Activated T-cell treated with anti-CD3 and anti-CD28 coated beads for 48 hours (primary cell): Measurements from ENCODE around the gene SERPINE1.
"Not testable (repeated sequence)": the region's sequence is repeated elsewhere in the genome, so short reads cannot be mapped to it uniquely, and the experiment has no call there.

Source experiments
- DNase-seq: peaks from one replicate; pipeline ENCODE4 v3.0.0-alpha.2; 2020; ENCODE audit warnings: low read depth

Gene SERPINE1

DNA sequence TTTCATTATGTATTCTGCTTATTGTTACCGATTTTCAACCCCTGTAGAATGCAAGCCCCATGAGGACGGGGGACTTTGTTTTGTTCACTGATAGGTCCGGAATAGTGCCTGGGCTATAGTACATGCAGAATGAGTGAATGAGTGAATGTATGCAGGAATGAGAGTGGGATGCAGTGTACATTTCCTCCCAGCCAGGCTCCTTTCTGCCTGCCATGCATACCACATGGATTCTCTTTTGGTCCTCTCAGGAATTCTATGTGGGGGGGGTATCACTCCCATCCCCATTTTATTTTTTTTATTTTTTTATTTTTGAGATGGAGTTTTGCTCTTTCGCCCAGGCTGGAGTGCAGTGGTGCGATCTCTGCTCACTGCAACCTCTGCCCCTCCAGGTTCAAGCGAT lies 24.9 kb upstream of the SERPINE1 start:
- no peak for DNase-seq

DNA sequence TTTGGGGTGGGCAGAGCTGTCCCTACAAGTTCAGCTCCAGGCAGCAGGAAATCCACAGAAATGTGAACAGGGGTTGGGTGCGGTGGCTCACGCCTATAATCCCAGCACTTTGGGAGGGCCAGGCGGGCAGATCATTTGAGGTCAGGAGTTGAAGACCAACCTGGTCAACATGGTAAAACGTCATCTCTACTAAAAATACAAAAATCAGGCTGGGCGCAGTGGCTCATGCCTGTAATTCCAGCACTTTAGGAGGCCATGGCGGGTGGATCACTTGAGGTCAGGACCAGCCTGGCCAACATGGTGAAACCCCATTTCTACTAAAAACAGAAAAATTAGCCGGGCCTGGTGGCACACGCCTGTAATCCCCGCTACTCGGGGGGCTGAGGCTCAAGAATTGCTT lies 23.2 kb upstream of the SERPINE1 start:
- DNase-seq, result not testable (repeated sequence)

DNA sequence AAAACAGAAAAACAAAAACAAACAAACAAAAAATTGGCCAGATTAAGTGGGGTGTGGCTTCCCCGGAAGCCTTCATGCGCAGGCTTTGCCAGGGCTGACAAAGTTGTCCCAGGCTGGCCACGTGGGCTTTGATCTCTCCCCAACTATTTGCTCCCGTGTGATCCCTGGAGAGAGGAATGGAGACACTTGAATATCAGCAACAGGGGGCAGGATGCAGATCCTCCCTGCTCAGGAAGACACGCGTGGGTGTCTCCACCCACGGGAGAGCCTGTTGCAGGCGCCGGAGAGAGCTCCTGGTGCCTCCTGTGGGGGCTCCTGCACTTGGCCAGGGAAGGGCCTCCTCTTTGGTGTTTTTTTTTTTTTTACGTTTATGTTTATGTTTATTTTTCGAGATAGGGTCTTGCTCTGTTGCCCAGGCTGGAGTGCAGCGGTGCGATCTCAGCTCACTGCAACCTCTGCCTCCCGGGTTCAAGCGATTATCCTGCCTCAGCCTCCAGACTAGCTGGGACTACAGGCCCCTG lies 22.7 kb upstream of the SERPINE1 start:
- no peak for DNase-seq

DNA sequence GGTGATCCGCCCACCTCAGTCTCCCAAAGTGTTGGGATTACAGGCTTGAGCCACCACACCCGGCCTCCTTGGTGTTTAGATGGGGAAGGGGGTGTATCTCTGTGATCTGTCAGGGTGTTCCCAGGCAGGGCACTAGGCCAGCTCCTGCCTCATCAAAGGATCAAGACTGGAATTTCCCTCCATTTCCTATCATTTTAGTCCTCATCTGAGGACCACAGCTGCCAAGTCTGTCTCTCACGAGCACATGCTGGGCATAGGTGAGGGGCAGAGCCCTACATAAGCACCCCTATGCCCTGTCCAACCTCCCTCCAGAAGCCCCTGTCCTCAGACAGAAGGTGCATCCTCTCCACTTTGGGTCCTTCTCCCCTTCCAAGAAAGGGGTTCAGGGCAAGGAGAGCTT lies 22.1 kb upstream of the SERPINE1 start:
- DNase-seq, result no peak

DNA sequence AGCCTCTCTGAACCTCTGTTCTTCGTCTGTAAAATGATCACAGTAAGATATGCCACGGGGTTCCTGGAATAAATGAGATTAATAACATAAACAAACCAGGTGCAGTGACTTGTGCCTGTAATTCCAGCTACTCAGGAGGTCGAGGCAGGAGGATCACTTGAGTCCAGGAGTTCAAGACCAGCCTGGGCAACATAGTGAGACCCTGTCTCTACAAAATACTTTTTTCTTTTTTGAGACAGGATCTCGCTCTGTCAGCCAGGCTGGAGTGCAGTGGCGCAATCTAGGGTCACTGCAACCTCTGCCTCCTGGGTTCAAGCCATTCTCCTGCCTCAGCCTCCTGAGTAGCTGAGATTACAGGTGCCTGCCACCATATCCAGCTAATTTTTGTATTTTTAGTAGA lies 21.7 kb upstream of the SERPINE1 start:
- not testable (repeated sequence) for DNase-seq

DNA sequence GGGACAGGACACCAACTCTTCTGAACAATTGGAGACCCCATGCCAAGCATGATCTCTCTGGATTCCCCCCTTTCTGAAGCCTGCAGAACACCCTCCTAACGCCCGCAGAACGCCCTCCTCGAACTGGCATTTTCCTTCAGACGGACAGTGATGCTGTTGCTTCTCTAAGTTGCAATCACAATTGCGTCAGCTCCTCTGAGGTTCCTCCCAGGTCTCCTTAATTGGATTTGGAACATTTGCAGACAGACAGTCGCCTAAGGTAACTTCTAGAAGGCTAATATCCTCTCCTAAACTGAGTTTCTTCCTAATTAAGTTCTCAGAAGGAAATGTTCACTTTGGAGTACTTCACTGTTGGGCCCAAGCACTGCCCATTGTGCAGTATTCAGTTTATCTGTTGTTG lies 20.5 kb upstream of the SERPINE1 start:
- no peak for DNase-seq

DNA sequence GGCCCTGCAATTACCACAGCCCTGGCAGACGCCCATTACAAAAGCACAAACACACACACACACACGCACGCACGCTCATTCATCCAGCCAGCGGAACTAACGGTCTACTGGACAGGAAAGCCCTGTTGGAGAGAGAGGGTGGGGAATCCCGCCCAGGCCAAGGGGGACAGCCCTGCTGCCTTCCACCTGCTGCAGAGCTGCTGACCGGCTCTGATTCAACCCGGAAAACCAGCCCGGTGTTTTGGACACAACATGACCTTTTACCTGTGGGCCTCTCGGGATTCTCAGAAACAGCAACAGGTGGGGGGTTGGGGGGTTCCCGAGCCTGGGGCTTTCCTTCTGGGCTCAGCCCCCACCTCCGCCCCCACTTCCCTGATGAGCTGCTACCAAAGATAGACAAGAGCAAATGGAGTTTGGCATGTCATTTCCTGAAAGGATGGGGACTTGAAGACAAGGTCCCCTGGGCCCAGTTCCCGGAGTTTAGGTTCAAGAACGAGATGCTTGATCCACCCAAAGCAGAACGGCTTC lies 18.5 kb upstream of the SERPINE1 start:
- no peak for DNase-seq

DNA sequence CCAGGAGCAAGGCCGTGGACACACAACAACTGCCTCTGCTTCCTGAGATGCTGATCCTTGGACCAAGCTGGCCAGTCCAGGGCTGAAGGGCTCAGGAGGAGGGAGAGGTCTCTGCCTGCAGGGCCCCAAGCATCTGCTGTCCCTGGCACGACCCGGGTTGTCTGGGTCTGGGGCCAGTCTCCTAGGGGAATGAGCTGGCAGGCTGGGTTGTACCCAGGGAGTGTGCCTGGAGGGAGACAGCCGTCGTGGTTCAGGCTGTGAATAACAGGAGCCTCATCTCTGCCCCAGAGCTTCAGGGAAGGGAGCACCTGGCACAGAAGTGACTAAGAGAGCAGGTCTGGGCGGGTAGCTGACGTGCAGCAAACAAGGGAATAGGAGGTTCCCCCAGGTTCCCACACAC lies 17.9 kb upstream of the SERPINE1 start:
- DNase-seq, result no peak

DNA sequence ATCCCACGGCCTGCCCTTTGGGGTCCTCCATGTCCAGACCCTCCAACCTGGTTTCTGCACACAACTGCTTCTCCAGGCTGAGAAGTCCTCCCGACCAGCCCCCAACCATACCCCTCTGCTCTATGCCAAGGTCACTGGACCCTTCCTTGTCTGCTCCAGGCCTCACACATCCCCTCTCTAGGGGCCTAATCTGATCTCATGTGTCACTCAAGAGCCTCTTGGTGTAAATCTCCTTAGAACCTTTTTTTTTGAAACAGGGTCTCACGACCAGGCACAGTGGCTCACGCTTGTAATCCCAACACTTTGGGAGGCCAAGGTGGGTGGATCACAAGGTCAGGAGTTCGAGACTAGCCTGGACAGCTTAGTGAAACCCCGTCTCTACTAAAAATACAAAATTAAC lies 17.5 kb upstream of the SERPINE1 start:
- DNase-seq, result no peak

DNA sequence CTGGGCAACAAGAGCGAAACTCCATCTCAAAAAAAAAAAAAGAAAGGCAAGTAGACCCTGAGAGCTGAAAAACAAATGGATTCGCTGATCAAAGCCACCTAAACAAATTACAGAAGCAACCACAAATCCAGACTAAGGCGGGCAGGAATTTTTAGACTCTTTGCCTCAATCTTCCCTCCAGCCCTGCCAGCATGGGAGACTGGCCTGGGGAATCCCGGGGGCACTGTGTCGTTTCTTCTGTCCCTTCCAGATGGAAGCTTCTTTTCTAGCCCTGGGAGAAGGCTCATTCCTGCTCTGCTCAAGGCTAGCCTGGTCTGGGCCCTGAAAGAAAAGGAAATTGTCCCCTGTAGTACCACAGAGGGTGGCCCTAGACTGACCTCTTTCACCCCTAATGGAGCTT lies 15.6 kb upstream of the SERPINE1 start:
- DNase-seq, result no peak

DNA sequence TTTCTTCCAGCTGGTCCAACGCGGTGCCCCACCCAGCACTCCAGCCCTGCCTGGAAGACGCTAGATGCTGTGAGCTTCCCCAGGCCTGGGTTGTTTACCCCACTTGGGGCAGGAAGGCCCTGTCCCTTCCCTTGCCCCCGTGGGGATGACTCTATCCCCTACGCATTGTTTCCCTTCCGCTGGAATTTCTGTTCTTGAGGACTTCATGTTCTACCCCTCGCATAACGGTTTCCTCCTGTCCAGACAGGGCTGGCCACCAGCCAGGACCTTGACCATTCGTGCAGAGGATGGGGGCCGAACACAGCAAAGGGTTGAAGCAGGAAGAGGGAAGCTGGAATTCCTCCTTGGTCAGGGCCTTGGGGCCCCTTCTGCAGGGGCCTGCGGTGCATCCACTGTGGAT lies 14.7 kb upstream of the SERPINE1 start:
- no peak for DNase-seq

DNA sequence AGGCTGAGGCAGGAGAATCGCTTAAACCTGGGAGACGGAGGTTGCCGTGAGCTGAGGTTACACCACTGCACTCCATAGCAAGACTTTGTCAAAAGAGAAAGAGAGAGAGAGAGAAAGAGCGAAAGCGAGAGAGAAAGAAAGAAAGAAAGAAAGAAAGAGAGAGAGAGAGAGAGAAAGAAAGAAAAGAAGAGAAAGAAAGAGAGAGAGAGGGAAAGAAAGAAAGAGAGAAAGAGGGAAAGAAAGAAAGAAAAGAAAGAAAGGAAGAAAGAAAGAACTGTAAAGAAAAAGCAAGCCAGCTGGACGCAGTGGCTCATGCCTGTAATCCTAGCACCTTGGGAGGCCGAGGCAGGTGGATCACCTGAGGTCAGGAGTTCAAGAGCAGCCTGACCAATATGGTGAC lies 13.8 kb upstream of the SERPINE1 start:
- DNase-seq, result not testable (repeated sequence)

DNA sequence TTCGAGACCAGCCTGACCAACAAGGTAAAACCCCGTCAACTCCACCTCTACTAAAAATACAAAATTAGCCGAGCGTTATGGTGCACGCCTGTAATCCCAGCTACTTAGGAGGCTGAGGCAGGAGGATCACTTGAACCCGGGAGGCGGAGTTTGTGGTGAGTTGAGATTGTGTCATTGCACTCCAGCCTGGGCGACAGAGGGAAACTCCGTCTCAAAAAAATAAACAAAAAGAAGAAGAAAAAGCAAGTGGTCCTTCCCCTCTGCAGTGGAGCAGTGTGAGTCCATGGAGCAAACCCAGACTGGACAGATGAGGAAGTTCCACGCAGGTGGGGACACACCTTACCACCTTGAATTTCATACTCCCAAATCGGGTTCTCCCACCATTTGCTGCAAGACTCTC lies 13.1 kb upstream of the SERPINE1 start:
- DNase-seq, result no peak

DNA sequence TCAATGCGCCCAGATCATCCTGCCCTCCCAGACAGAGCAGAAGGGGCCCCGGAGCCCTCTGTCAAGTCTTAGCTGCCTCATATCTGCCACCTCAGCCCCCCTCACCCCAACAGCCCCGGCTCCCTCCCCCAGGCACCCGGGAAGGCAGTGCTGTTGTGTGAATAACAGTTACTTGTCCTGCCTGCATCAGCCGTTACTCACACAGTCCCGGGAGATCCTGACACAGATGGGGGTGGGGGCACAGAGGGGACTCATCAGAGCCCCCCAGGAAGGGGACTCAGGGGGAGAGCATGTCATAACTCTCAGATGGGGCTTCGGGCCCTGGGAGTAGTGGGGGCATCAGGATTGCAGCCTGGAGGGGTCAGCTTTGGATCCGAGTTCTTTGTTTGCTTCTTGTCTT lies 12.4 kb upstream of the SERPINE1 start:
- no peak for DNase-seq

DNA sequence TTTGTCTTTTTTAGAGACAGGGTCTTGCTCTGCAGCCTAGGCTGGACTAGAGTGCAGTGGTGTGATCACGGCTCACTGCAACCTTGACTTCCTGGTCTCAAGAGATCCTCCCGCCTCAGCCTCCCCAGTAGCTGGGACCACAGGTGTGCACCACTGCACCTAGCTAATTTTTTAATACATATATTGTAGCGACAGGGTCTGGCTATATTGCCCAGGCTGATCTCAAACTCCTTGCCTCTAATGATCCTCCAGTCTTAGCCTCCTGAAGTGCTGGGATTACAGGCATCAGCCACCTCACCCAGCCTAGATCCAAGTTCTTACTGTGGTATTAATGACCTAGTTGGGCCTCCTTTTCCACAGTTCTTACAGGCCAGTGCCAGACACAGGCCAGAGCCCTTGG lies 11.7 kb upstream of the SERPINE1 start:
- DNase-seq, result no peak

DNA sequence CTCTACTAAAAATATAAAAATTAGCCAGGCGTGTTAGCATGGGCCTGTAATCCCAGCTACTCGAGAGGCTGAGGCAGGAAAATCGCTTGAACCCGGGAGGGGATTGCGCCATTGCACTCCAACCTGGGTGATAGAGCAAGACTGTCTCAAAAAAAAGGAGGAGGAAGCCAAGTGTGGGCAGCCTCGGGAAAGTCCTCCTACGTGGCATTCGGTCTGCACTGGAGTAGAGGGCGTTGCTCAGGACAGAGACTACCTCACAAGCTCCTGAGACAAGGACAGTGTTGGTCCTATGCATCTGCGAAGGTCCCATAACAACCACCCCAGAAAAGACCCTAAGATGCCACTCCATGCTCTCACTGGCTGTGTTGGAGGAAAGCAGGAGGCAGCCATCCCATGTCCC lies 10.0 kb upstream of the SERPINE1 start:
- no peak for DNase-seq

DNA sequence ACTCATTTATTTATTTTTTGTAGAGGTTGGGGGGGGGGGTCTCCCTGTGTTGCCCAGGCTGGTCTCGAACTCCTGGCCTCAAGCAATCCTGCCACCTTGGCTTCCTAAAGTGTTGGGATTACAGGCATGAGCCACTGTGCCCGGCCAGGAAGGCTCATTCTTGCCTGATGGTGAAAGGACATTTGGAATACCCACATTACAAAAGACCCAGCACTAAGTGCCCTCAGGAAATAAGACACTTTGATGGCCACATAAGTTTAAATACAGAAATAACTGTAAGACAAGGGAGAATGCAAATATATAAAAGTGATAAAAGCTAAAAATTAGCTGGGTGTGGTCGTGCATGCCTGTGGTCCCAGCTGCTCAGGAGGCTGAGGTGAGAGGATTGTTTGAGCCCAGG lies 8.0 kb upstream of the SERPINE1 start:
- DNase-seq, result no peak

DNA sequence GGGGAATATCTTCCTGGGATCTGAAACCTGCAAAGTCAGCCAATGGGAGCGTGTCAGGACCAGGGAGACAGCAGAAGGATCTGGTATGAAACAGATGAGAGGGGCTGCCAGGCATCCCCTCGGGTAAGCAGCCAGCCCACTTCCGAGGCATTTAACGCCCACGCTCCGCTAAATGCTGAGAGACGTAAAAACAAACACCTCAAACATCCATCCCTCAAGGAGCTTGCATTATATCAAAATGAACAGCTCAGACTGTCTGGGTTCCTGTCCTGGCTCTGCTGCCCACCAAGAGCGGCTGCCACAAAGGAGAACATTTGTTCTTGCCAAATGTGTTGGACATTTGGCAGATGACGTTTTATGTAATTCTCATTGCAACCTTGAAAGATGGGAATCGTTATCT lies 7.0 kb upstream of the SERPINE1 start:
- DNase-seq, result no peak

DNA sequence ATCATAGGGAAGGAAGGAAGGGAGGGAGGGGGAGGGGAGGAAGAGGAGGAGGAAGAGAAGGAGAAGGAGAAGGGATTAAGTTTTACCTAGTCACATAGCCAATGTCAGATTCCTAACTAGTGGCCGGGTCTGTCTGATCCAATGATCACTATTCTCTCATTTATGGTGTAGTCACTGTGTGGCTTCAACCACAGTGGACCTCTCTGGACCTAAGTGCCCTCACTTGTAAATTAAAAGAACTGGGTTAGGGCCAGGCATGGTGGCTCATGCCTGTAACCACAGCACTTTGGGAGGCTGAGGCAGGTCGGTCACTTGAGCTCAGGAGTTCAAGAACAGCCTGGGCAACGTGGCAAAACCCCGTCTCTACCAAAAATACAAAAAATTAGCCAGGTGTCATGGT lies 6.6 kb upstream of the SERPINE1 start:
- DNase-seq, result no peak

DNA sequence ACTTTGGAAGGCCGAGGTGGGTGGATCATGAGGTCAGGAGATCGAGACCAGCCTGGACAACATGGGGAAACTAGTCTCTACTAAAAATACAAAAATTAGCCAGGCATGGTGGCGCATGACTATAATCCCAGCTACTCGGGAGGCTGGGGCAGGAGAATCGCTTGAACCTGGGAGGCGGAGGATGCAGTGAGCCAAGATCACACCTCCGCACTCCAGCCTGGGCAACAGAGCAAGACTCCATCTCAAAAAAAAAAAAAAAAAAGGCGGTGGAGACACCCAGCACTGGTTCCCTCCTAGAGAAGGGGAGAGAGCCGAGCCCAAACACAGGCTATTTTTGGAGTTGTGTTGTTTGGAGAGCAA lies 5.3 kb upstream of the SERPINE1 start:
- DNase-seq, result not testable (repeated sequence)

DNA sequence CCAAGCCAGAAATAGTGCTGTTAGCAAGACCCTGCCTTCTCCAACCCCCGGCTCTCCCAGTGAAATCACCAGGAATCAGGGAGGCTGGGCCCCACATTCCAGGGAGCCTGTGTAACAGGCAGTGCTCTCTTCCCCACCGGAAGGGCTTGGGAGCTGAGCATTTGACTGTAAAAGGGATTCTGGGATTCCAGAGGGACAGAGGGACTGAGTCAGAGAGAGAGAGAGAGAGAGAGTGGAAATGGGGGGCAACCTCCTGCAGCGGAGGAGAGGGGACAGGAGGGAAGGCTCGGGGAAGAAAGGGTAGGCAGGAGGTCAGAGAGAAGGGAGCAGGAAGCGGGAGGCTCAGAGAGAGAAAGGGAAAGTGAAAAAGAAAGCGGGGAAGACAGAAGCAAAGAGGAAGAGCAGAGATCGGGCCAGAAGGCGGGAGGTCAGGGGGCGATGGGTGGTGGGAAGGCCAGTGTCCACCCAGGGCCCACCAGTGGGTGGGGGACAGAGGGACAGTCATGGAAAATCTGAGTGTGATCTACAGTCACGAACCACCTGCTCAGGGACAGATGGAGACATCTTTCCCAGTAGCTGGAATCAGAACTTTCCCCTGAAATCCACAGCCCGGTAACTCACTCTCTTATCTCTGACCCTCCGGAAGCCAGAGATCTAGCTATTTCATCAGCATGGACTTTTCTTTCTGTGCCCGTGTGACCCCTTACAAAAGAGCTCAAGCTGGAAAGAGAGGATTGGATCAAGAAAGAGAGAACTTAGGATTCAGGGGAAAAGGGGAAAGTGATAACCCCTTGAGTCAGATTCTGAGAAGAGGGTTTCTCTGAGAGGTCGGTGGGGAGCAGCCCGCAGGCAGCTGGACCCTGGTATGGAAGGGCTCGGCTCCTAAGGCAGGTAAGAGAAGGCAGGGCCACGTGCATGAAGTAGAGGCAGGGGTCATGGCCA lies 4.6 kb upstream of the SERPINE1 start:
- DNase-seq, result no peak

DNA sequence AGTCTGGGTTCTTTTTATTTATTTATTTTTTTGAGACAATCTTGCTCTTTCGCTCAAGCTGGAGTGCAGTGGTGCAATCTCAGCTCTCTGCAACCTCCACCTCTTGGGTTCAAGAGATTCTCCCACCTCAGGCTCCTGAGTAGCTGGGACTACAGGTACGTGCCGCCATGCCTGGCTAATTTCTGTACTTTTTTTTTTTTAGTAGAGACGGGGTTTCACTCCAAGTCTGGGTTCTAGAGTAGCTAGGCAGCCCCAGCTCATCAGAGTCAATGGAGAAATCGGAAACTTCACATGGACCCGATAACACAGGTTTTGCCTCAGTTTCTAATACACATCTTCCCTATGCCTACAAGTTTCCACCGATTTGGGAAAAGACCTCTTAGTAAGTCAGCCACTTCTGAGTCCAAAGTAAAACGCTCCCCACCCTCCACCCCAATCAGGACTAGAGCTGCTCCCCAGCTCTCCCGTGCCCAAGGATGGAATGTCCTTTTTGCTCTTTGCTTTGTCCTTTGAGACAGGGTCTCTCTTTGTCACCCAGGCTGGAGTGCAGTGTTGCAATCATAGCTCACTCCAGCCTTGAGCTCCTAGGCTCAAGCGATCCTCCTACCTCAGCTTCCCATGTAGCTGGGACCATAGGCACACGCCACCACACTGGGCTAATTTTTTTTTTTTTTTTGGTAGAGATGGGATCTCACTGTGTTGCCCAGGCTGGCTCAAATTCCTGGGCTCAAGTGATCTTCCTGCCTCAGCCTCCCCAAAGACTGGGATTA lies 3.8 kb upstream of the SERPINE1 start:
- no peak for DNase-seq

DNA sequence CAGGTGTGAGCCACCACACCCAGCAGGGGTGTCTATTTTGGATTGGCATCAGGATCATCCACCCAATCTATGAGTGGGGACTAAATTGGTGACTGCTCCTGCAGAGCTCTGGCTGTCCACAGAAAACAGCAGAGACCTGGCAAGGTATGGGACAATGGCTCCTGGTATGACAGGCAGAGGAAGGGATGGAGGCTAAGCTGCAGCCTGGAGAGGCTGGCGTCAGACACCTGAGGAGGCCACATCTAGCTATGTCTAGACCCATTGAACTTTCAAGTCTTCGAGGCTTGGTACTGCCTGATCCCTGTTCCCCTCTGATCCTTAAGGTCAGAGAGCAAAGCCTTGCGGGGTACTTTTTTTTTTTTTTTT lies 3.2 kb upstream of the SERPINE1 start:
- DNase-seq, result no peak
